GM20000 (cell line): Measurements from ENCODE around the gene OLIG3.

Experiments used
- DNase-seq: peaks from one replicate; pipeline ENCODE4 v3.0.0; 2012; ENCODE audit warnings: low spot score
- CTCF ChIP-seq: IDR thresholded peaks from 2 replicates; pipeline ENCODE4 v1.5.1; 2012; ENCODE audit warnings: mild to moderate bottlenecking, control low read depth; ENCODE audit errors: extremely low read depth, missing control alignments

The OLIG3 gene

GRCh38 chr6:137494988-137495702 is 951 bp upstream of the OLIG3 start:
- peak; percentile 39 for DNase-seq
- TF ChIP-seq CTCF, result no peak

- TF ChIP-seq CTCF, result no peak
- DNase-seq, result peak; percentile 44
Observed at GRCh38 chr6:137493218-137494038, 766 bp downstream of the OLIG3 start.

- no peak for TF ChIP-seq CTCF
- DNase-seq, result peak; percentile 26
Observed at GRCh38 chr6:137492289-137493217, 1.6 kb downstream of the OLIG3 start.

GRCh38 chr6:137491478-137491877 is 2.7 kb downstream of the OLIG3 start:
- peak; percentile 25 for DNase-seq
- no peak for TF ChIP-seq CTCF

GRCh38 chr6:137490961-137491360 is 3.2 kb downstream of the OLIG3 start:
- peak; percentile 18 for DNase-seq
- no peak for TF ChIP-seq CTCF

GRCh38 chr6:137490006-137490905 is 3.9 kb downstream of the OLIG3 start:
- no peak for TF ChIP-seq CTCF
- DNase-seq, result no peak
